HG02885 (cell line): ENCODE measurements around the gene MRPL12.

ENCODE experiments used
- ATAC-seq: cut with Tn5 transposase; IDR thresholded peaks from one replicate; pipeline ENCODE4 v1.9.1; 2021; ENCODE audit warnings: mild to moderate bottlenecking; ENCODE audit not compliant: unreplicated experiment, poor library complexity

Gene MRPL12

GRCh38 chr17:81700353-81701287 is 2.5 kb upstream of the MRPL12 start:
- ATAC-seq: no peak

GRCh38 chr17:81701288-81702071 is 1.7 kb upstream of the MRPL12 start:
- ATAC-seq: no peak

GRCh38 chr17:81703747-81704654 is 834 bp downstream of the MRPL12 start:
- no peak for ATAC-seq

GRCh38 chr17:81705518-81706231 is 2.5 kb downstream of the MRPL12 start:
- ATAC-seq: no peak

- ATAC-seq: no peak
These were observed 3.1 kb downstream of the MRPL12 start for GRCh38 chr17:81706232-81706611.

- ATAC-seq: no peak
These were observed 3.8 kb downstream of the MRPL12 start for GRCh38 chr17:81706757-81707624.

GRCh38 chr17:81707725-81708646 is 4.8 kb downstream of the MRPL12 start:
- ATAC-seq: no peak

- ATAC-seq: no peak
These were observed 5.6 kb downstream of the MRPL12 start for GRCh38 chr17:81708739-81709185.

- no peak for ATAC-seq
These were observed 7.5 kb downstream of the MRPL12 start for GRCh38 chr17:81710514-81711308.

GRCh38 chr17:81711814-81712467 is 8.8 kb downstream of the MRPL12 start, which contains the start of gene SLC25A10:
SLC25A10 (plus strand) TSS chr17:81712284; CDS start chr17:81712427, 143 bp downstream.
- ATAC-seq: peak; percentile 68

- peak; percentile 12 for ATAC-seq
These were observed 9.4 kb downstream of the MRPL12 start for GRCh38 chr17:81712468-81713003.

GRCh38 chr17:81713004-81713555 is 9.9 kb downstream of the MRPL12 start:
- ATAC-seq: no peak

- no peak for ATAC-seq
These were observed 10.6 kb downstream of the MRPL12 start for GRCh38 chr17:81713556-81714411.

- no peak for ATAC-seq
These were observed 11.4 kb downstream of the MRPL12 start for GRCh38 chr17:81714412-81715106.
